ENCODE measurements around the gene ETV1. TPM values are rescaled to one million over a fixed set of nuclear protein-coding genes. Genes with fewer than 3 reads are reported as not detected.

ETV1 gene
- total RNA-seq, 1 experiment from 2014 or later: 23.3 TPM

DNA sequence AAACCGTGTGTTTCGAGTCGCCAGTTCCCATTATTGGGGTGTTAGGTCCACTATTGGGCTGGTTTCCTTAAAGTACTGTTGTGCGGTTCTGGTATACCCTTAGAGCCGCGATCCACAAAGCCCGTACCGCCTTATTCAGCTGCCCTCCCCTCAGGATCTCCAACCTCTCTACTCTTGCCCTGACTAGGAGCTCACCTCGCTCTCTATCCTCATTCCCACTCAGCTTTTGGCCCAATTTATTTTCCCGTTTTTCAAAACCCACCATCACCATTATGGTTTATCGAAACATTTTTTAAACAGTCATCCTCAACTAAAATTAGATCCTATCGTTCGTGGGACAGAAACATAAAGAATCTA, 461 bp upstream of the ETV1 start:
- no peaks in the 10 kb centered on the region for H3K27me3 ChIP-seq (ENCODE audit: insufficient read depth, low read length)
- H2AFZ ChIP-seq (ENCODE audit: low read depth, low read length, poor library complexity, severe bottlenecking): peak overlapping the region; percentile 75
- H3K9me2 ChIP-seq (ENCODE audit: insufficient read depth): no peaks in the 10 kb centered on the region; the same call in 1 of the 2 replicates
- peak overlapping the region; percentile 68 for H3K27ac ChIP-seq (ENCODE audit: low read depth, low read length)
- intact Hi-C loops (cut with micrococcal nuclease): no loop called here
- ChIA-PET CTCF (interaction anchor here (1.5 kb wide), 1 partner anchor 708 kb away, joined by 4 read pairs; no protein-coding TSS in a partner anchor), POLR2A (no interaction called here), RAD21 (ENCODE audit: low non-redundant PET in 1 of 2, low total read pairs in 2 of 2, uncharacterized antibody in 2 of 2, unreplicated experiment in 2 of 2) (no interaction called here)
- H3K9me3 ChIP-seq (ENCODE audit: control insufficient read depth in 1 of 2, insufficient read depth in 1 of 2, low read depth in 1 of 2, low read length in 2 of 2): no peaks in the 10 kb centered on the region
- H3K4me1 ChIP-seq (ENCODE audit: control insufficient read depth in 1 of 2, insufficient read depth in 2 of 2, low read length in 2 of 2): peaks cover 9 to 13% of the 10 kb centered on the region in 2 experiments; a peak in 3 of 4 replicates
- no peaks in the 10 kb centered on the region for H3K36me3 ChIP-seq (ENCODE audit: control insufficient read depth in 1 of 2, insufficient read depth in 2 of 2, low read length in 2 of 2)
- H3K79me2 ChIP-seq (ENCODE audit: insufficient read depth, low read length): no peaks in the 10 kb centered on the region
- DNase-seq (ENCODE audit: low read depth, low spot score): no peak
- peak overlapping the region; percentile 78 for H3K4me2 ChIP-seq (ENCODE audit: low read length)
- no peaks in the 10 kb centered on the region for H4K20me1 ChIP-seq (ENCODE audit: insufficient read depth)
- peak overlapping the region; percentile 54 for H3K9ac ChIP-seq (ENCODE audit: low read length)
- BruUV-seq (replicated peaks): no TSS peak
- H3K4me3 ChIP-seq (replicated peaks in 1 of 2; ENCODE audit: low read depth in 1 of 2, low read length in 2 of 2): peak overlapping the region; percentile 53 to 61
- TF ChIP-seq ATF3 (IDR thresholded peaks at IDR 0.05) (no peak), ZFX (IDR thresholded peaks at IDR 0.05) (no peak), YY1 (IDR thresholded peaks at IDR 0.05; ENCODE audit: extremely low read depth, insufficient replicate concordance, low read depth, low read length) (no peak), POLR2A (IDR thresholded peaks at IDR 0.05; ENCODE audit: borderline replicate concordance, extremely low read depth, insufficient read depth, insufficient read length) (no peak), CBX3 (IDR thresholded peaks at IDR 0.05; ENCODE audit: low read depth) (no peak), SIN3A (IDR thresholded peaks at IDR 0.05; ENCODE audit: low read depth) (no peak), REST (IDR thresholded peaks at IDR 0.05; ENCODE audit: low read depth) (no peak)
- TF ChIP-seq, protein P1, sequence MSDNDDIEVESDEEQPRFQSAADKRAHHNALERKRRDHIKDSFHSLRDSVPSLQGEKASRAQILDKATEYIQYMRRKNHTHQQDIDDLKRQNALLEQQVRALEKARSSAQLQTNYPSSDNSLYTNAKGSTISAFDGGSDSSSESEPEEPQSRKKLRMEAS (IDR thresholded peaks at IDR 0.05): no peak
- peak; percentile 9 for ATAC-seq
